Omental fat pad (tissue), 4 donors: ENCODE results near the gene TTC34. TPM values are rescaled to one million over a fixed set of nuclear protein-coding genes. Genes with fewer than 3 reads are reported as not detected.

Experiments
- ATAC-seq: fragments of 150-250 bp; one replicate; pipeline ENCODE4 v1.9.1; 2016; ENCODE audit warnings: mild to moderate bottlenecking, moderate library complexity; ENCODE audit not compliant: low FRiP score
- DNase-seq: peaks from one replicate; pipeline ENCODE4 v3.0.0-alpha.2; 2019; ENCODE audit warnings: low spot score
- CTCF ChIP-seq, 3 donors: fragments of 450-650 bp; IDR thresholded peaks; one replicate each; pipeline ENCODE4 v1.5.1; 2016 to 2017; ENCODE audit warnings: antibody characterized with exemption in 3 of 3, mild to moderate bottlenecking in 3 of 3, moderate library complexity in 2 of 3
- total RNA-seq, 4 donors: library from RNA; depleted of rRNA; stranded (reverse); fragments of >200 nt; gene quantifications; one replicate each; pipeline ENCODE4 v1.1.0, GENCODE V29; 2016

TTC34 gene
- total RNA-seq, 4 donors from 2014 or later: 0.12 to 0.95 (median 0.26) TPM

GRCh38 chr1:2822621-2823145, 21.2 kb upstream of the TTC34 start:
- no peak for DNase-seq
- ATAC-seq: no peak
- TF ChIP-seq CTCF (IDR thresholded peaks at IDR 0.05): no peak

GRCh38 chr1:2821966-2822620, 20.6 kb upstream of the TTC34 start:
- no peak for DNase-seq
- TF ChIP-seq CTCF (IDR thresholded peaks at IDR 0.05): no peak
- no peak for ATAC-seq

DNA sequence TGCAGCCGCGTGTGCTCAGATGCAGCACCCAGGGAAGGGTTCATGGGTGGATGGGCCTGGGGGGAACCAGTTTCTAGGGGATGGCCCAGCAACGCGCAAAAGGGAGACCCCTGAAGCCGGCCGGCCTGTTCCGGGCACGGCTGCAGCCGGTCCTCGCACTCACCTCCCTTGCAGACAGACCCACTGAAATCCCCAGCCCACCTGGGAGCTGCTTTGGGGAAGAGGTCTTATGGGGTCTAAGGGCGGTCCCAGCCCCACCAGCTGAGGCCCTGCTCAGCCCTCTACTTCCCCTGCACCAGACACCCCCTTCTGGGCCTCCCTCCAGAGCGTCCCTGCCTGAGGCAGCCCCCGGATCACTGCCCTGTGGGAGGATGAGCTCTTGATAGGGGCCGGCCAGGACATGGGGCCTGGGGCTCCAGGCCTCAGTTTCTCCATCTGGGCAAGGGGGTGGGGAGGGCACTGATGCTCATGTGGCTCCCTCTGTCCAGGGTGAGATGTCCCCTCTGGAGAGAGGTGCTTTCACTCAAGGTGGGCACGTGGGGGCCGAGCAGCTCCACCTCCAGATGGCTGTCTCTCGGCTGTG, 20.0 kb upstream of the TTC34 start:
- ATAC-seq (no peak), DNase-seq (no peak)
- TF ChIP-seq CTCF (IDR thresholded peaks at IDR 0.05): no peak

- no peak for ATAC-seq
- DNase-seq: no peak
- TF ChIP-seq CTCF (IDR thresholded peaks at IDR 0.05): no peak
These were observed 19.4 kb upstream of the TTC34 start for GRCh38 chr1:2820731-2821372.

- ATAC-seq (no peak), DNase-seq (no peak)
- no peak for TF ChIP-seq CTCF (IDR thresholded peaks at IDR 0.05)
These were observed 18.6 kb upstream of the TTC34 start for GRCh38 chr1:2819831-2820730.

DNA sequence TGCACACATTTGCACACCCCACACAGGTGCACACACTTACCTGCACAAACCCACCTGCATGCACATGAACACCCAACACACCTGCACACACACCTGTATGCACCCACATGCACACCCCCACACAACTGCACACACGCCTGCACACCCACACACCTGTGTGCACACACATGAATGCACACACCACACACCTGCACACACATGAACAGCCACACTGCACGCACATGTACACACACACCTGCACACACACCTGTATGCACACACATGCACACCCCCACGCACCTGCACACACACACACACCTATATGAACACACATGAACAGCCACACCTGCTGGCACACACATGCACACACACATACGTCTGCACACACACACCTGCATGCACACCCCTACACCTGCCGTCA, 17.9 kb upstream of the TTC34 start:
- ATAC-seq (no peak), DNase-seq (no peak)
- TF ChIP-seq CTCF (IDR thresholded peaks at IDR 0.05): no peak
